AG09319 (cell line): ENCODE measurements around the gene PTCD2.

Experiments
- DNase-seq: peaks from one replicate; pipeline ENCODE4 v3.0.0-alpha.2; 2010; ENCODE audit warnings: low read depth; ENCODE audit errors: extremely low read depth
- TF ChIP-seq, protein P1 (sequence below): IDR thresholded peaks from 2 replicates; pipeline ENCODE4 v1.5.1; 2011; ENCODE audit warnings: low read depth, mild to moderate bottlenecking, inconsistent platforms, low read length, moderate library complexity

PTCD2 gene

DNA sequence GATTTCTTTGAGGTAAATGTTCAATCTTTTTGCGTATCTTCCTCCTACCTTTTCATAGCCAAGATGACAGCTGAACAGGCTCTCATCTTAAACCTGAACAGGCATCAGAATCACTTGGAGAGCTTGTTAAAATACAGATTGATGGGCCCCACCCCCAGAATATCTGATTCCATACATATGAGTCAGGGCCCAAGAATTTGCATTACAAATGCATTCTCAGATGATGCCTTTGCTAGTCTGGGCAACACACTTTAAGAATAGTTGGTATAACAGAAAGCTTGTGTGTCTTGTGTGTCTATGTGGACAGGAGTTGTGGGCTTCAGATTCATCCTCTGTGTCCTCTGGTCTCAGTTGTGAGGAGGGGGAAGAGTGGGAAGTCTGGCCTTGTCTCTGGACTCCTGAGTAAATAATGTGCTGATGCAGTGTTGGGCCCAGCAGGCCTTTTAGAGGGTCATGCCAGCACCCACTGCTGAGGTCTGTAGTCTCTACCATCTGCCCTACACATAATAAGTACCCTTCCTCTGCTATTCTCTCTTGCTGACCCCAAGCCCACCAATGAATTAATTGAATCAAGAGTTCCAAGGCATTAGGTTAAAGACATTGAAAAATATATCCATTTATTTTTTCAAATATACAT is 43.1 kb downstream of the PTCD2 start:
- peak; percentile 24 for DNase-seq
- TF ChIP-seq, protein P1, sequence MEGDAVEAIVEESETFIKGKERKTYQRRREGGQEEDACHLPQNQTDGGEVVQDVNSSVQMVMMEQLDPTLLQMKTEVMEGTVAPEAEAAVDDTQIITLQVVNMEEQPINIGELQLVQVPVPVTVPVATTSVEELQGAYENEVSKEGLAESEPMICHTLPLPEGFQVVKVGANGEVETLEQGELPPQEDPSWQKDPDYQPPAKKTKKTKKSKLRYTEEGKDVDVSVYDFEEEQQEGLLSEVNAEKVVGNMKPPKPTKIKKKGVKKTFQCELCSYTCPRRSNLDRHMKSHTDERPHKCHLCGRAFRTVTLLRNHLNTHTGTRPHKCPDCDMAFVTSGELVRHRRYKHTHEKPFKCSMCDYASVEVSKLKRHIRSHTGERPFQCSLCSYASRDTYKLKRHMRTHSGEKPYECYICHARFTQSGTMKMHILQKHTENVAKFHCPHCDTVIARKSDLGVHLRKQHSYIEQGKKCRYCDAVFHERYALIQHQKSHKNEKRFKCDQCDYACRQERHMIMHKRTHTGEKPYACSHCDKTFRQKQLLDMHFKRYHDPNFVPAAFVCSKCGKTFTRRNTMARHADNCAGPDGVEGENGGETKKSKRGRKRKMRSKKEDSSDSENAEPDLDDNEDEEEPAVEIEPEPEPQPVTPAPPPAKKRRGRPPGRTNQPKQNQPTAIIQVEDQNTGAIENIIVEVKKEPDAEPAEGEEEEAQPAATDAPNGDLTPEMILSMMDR = no peak

GRCh38 chr5:72364171-72364570 is 44.0 kb downstream of the PTCD2 start:
- DNase-seq = no peak
- TF ChIP-seq, protein P1 = no peak

DNA sequence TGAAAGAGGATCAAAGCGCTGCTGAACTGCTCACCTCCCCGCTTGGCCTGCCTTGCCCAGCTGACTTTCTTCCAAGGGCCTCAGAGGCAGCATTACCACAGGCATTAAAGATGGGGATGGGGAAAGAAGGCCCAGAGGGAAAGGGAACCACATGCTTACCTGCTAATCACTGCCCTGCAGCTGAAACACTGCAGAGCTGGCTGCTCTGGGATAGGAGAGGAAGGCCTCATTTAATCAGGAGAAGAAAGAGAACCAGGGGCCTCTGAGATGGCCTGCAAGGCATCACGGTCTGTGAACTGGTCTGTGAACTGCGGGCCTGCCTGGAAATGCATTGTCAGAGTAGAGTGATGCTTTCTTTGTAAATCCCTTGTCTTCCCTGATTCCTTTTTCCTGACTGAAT is 44.8 kb downstream of the PTCD2 start:
- TF ChIP-seq, protein P1 = no peak
- DNase-seq = no peak

DNA sequence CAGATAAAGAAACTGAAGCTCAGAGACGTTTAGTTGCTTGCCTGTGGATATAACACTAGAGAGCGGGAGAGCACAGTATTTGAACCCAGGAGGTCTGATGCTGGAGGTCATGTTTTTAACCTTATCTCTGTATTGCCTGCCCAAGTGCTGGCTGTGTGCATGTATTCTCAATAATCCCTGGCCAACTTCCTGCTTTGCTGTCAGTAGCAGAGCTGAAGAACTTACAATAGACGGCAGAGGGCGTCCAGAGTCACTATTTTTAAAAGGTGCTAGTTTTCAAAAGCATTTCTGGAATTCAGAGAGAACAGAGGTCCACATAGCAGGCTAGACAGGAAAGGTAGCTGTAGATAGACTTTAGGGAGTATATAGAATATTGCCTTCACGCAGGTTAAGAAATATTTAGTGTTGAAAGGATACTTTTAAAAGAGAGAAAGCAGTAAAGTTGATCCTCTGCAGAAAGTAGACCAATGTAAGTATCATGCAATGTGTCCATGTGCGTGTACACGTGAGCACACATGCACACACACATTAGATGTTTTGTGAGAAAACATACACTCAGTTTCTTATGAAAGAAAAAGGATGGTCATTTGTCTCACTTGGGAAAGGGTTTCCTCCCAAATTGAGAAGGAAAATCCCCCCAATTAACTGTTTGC is 46.3 kb downstream of the PTCD2 start:
- DNase-seq = no peak
- TF ChIP-seq, protein P1 = peak; percentile 79

- DNase-seq = no peak
- TF ChIP-seq, protein P1 = no peak
These were observed 48.1 kb downstream of the PTCD2 start for GRCh38 chr5:72368271-72368670.

- DNase-seq = no peak
- TF ChIP-seq, protein P1 = no peak
These were observed 49.1 kb downstream of the PTCD2 start for GRCh38 chr5:72369301-72369700.

DNA sequence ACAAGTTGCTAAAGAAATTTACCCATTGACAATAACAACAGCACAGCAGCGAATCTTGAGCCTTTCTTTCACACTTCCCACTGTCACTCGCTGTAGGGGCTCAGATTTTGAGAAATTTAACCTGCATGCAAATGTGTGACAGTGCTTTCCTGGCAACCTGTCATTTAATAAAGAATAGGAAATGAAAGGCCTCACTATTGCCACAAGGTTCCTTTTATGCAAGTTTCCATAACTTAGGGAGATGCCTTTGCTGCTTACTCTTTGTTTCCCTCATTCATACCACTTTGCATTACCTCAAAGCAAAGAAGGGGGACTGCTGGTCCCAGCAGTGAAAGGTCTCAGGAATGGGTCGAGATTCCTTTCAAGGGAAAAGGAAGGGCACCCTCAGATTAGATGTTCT is 49.5 kb downstream of the PTCD2 start:
- TF ChIP-seq, protein P1 = no peak
- DNase-seq = no peak
